ENCODE results near the gene DYNAP.

The DYNAP gene, protein sequence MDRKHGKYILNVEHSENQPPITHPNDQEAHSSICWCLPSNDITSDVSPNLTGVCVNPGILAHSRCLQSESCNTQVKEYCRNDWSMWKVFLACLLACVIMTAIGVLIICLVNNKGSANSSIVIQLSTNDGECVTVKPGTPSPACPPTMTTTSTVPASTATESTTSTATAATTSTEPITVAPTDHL

DNA sequence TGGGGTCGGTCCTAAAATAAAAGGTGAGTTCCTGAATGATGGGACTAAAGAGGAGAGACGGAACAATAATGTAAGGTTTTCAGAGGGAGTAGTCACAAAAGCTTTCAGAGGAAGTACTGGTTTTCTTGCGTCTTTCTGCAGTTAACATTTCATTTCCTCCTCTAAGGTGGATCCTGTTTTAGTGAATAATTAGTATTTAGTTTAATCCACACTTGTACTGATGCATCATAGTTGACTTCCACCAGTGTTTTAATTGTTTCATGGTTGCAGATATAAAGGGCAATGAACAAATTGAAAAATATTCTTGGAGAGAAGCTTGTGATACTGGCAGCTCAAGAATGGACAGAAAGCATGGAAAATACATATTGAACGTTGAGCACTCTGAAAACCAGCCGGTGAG is at the start of gene DYNAP:
DYNAP (plus strand) TSS at position 301 of the 400 bp plus-strand sequence; CDS start at position 339, 38 bp downstream.
- Mint-ChIP-seq H3K27me3 (ENCODE audit: low read depth, poor library complexity) (peaks cover 3% of the 10 kb centered on the region), H3K36me3 (ENCODE audit: low read depth) (no peaks in the 10 kb centered on the region), H3K9me3 (no peaks in the 10 kb centered on the region), H3K27ac (no peak within 1 kb of the TSS), H3K4me1 (no peaks in the 10 kb centered on the region), H3K4me3 (no peak within 1 kb of the TSS)
- TF ChIP-seq, protein P1, sequence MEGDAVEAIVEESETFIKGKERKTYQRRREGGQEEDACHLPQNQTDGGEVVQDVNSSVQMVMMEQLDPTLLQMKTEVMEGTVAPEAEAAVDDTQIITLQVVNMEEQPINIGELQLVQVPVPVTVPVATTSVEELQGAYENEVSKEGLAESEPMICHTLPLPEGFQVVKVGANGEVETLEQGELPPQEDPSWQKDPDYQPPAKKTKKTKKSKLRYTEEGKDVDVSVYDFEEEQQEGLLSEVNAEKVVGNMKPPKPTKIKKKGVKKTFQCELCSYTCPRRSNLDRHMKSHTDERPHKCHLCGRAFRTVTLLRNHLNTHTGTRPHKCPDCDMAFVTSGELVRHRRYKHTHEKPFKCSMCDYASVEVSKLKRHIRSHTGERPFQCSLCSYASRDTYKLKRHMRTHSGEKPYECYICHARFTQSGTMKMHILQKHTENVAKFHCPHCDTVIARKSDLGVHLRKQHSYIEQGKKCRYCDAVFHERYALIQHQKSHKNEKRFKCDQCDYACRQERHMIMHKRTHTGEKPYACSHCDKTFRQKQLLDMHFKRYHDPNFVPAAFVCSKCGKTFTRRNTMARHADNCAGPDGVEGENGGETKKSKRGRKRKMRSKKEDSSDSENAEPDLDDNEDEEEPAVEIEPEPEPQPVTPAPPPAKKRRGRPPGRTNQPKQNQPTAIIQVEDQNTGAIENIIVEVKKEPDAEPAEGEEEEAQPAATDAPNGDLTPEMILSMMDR (IDR thresholded peaks at IDR 0.05): no peak
- no peak for DNase-seq

DNA sequence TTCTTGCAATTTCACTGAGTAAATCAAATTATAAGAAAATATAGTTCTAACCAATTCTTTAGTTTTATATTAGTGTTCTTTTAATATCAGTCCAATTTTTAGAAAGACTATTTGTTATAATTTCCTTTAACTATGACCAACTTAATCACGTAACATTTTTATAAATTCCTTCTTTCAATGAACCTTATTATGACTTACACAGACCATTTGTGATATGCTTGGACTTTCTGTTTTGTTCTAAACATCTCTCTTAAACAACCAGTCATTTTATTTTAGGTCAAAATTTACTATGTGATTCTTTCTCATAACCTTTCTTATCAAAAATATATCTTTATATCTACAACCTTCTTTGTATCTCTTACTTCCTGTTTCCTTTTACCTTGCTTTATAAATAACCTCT is 39.5 kb upstream of the DYNAP start:
- TF ChIP-seq, protein P1 (IDR thresholded peaks at IDR 0.05): no peak
- H3K36me3 Mint-ChIP-seq (ENCODE audit: low read depth): peaks cover 6% of the 10 kb centered on the region
- peaks cover 65% of the 10 kb centered on the region for H3K9me3 Mint-ChIP-seq
- H3K4me1 Mint-ChIP-seq: no peaks in the 10 kb centered on the region
- no peak overlapping the region for H3K27ac Mint-ChIP-seq
- DNase-seq: no peak
- H3K27me3 Mint-ChIP-seq (ENCODE audit: low read depth, poor library complexity): peaks cover 3% of the 10 kb centered on the region
- H3K4me3 Mint-ChIP-seq: no peak overlapping the region

DNA sequence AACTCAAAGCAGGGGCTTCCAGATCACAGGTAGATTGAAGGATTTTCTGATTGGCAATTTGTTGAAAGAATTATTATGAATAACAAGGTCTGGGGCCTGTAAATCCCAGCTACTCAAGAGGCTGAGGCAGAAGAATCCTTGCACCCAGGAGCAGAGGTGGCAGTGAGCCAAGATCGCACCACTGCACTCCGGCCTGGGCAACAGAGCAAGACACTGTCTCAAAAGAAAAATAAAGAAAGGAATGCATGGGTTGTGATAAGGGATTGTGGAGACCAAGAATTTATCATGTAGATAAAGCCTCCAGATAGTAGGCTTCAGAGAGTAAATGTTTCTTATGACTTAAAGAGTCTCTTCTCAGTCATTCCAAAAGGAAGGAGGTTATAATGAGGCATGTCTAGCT is 35.8 kb upstream of the DYNAP start:
- Mint-ChIP-seq H3K4me1 (no peaks in the 10 kb centered on the region), H3K36me3 (ENCODE audit: low read depth) (peaks cover 6% of the 10 kb centered on the region)
- TF ChIP-seq, protein P1 (IDR thresholded peaks at IDR 0.05): no peak

DNA sequence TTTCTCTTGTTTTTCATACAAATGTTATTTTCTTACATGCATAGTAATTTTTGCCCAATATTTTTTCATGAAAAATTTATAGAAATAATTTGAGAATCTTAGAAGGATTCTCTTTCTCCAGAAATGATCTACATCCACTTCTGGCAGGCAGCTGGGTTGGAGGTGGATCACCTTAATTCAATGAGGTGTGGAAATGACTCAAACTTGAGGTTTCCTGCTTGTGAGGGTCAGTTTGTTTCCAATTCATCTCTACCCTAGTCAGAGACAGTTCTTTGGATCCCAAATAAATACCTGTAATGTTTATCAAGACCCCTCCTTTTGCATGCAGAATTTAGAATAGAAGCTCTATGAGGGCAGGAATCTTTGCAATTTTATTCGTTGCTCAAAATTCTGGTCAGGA is 35.0 kb upstream of the DYNAP start:
- Mint-ChIP-seq H3K27ac (no peak overlapping the region), H3K36me3 (ENCODE audit: low read depth) (peaks cover 6% of the 10 kb centered on the region), H3K9me3 (peaks cover 32% of the 10 kb centered on the region), H3K4me1 (no peaks in the 10 kb centered on the region), H3K4me3 (no peak overlapping the region), H3K27me3 (ENCODE audit: low read depth, poor library complexity) (peaks cover 3% of the 10 kb centered on the region)
- no peak for DNase-seq
- TF ChIP-seq, protein P1 (IDR thresholded peaks at IDR 0.05): no peak

More for the DNA sequence above, 35.8 kb upstream of the DYNAP start:
- Mint-ChIP-seq H3K27me3 (ENCODE audit: low read depth, poor library complexity) (peaks cover 3% of the 10 kb centered on the region), H3K9me3 (peaks cover 34% of the 10 kb centered on the region), H3K27ac (no peak overlapping the region), H3K4me3 (no peak overlapping the region)
- DNase-seq: no peak

DNA sequence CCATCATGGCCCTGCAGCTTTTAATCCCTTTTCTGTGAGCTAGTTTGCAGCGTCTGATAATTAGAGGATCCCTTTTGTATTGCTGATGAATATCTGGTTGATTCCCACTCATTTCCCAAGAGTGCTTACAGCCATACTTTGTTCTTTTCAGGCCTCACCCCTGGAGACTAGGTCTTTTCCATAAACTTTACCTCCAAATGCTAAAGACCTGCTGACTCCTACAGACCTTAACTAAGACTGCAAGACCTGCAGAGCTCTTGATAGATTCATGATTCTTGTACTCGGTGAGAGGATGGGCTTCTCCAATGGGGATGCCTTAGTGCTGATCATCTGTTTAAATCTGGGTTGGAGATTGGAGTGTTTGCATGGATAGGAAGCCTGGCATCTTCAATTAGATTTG is 33.1 kb upstream of the DYNAP start:
- peaks cover 17% of the 10 kb centered on the region for H3K9me3 Mint-ChIP-seq
- no peak overlapping the region for H3K27ac Mint-ChIP-seq
- no peak for DNase-seq
- TF ChIP-seq, protein P1 (IDR thresholded peaks at IDR 0.05): no peak
- peaks cover 3% of the 10 kb centered on the region for H3K27me3 Mint-ChIP-seq (ENCODE audit: low read depth, poor library complexity)
- peaks cover 6% of the 10 kb centered on the region for H3K36me3 Mint-ChIP-seq (ENCODE audit: low read depth)
- no peaks in the 10 kb centered on the region for H3K4me1 Mint-ChIP-seq
- no peak overlapping the region for H3K4me3 Mint-ChIP-seq

All from nephron progenitor cell (in vitro differentiated cells).